Loucy (cell line): ENCODE data around the gene ITGB4.
A peak's percentile ranks its signal among the peaks of the same experiment; 100 is the strongest.

Source experiments
- H2AFZ ChIP-seq: fragments of 200-600 bp; sonication (generic); 2 replicates; pipeline ENCODE4 v1.6.0; 2016; ENCODE audit warnings: antibody characterized with exemption, mild to moderate bottlenecking, low read length, moderate library complexity
- H3F3A ChIP-seq: fragments of 200-600 bp; 2 replicates; pipeline ENCODE4 v1.6.0; 2016; ENCODE audit warnings: antibody characterized with exemption, low read depth, mild to moderate bottlenecking
- H3K27me3 ChIP-seq: fragments of 200-600 bp; sonication (generic); 2 replicates; pipeline ENCODE4 v1.6.1; 2014; ENCODE audit warnings: low read length, mild to moderate bottlenecking; ENCODE audit not compliant: insufficient read depth, poor library complexity, severe bottlenecking
- H3K36me3 ChIP-seq: fragments of 200-600 bp; sonication (generic); 2 replicates; pipeline ENCODE4 v1.6.1; 2016; ENCODE audit warnings: low read length; ENCODE audit not compliant: insufficient read depth
- H3K4me1 ChIP-seq: fragments of 200-600 bp; sonication (generic); 2 replicates; pipeline ENCODE4 v1.5.1; 2014; ENCODE audit warnings: low read length, mild to moderate bottlenecking; ENCODE audit not compliant: insufficient read depth, poor library complexity, severe bottlenecking
- H3K4me2 ChIP-seq: fragments of 200-600 bp; sonication (generic); 2 replicates; pipeline ENCODE4 v1.6.0; 2014; ENCODE audit warnings: antibody characterized with exemption, low read length, low read depth, mild to moderate bottlenecking; ENCODE audit not compliant: poor library complexity, severe bottlenecking
- H3K4me3 ChIP-seq: fragments of 200-600 bp; sonication (generic); 2 replicates; pipeline ENCODE4 v1.5.1; 2014; ENCODE audit warnings: low read length, mild to moderate bottlenecking, mixed read lengths; ENCODE audit not compliant: poor library complexity, severe bottlenecking
- H3K79me2 ChIP-seq: fragments of 200-600 bp; sonication (generic); 2 replicates; pipeline ENCODE4 v1.6.1; 2014; ENCODE audit warnings: low read length; ENCODE audit not compliant: insufficient read depth
- H3K9ac ChIP-seq: fragments of 200-600 bp; sonication (generic); 2 replicates; pipeline ENCODE4 v1.6.0; 2014; ENCODE audit warnings: mild to moderate bottlenecking, low read depth, low read length, moderate library complexity; ENCODE audit not compliant: poor library complexity, severe bottlenecking
- H3K9me2 ChIP-seq: fragments of 200-600 bp; sonication (generic); replicated peaks from 2 replicates; pipeline ENCODE4 v1.6.1; 2016; ENCODE audit warnings: low read depth, low read length, mixed read lengths
- H3K9me3 ChIP-seq: fragments of 200-600 bp; sonication (generic); 2 replicates; pipeline ENCODE4 v1.6.1; 2014; ENCODE audit warnings: mild to moderate bottlenecking, antibody characterized with exemption, low read length, low read depth; ENCODE audit not compliant: insufficient read depth
- H4K20me1 ChIP-seq: fragments of 200-600 bp; sonication (generic); 2 replicates; pipeline ENCODE4 v1.6.0; 2014; ENCODE audit warnings: antibody characterized with exemption, low read length, mild to moderate bottlenecking; ENCODE audit not compliant: insufficient read depth, poor library complexity, severe bottlenecking
- EZH2phosphoT487 ChIP-seq: fragments of 200-600 bp; IDR thresholded peaks from 2 replicates; pipeline ENCODE4 v1.6.1; 2018; ENCODE audit warnings: antibody characterized with exemption, mild to moderate bottlenecking, moderate library complexity, borderline replicate concordance
- TF ChIP-seq, protein P1 (sequence below): fragments of 200-600 bp; sonication (generic); conservative IDR thresholded peaks from 2 replicates; pipeline ENCODE4 v1.5.1; 2014; ENCODE audit warnings: mild to moderate bottlenecking, antibody characterized with exemption, low read length

ITGB4 gene

GRCh38 chr17:75731716-75732498 is 10.6 kb downstream of the ITGB4 start:
- Histone ChIP-seq H3K4me1 (no peaks in the 10 kb centered on the region), H4K20me1 (no peaks in the 10 kb centered on the region), H3K27me3 (no peaks in the 10 kb centered on the region), H3K36me3 (no peaks in the 10 kb centered on the region), H3K4me3 (no peak overlapping the region), H3K79me2 (no peaks in the 10 kb centered on the region), H3F3A (no peaks in the 10 kb centered on the region), H3K9ac (no peak overlapping the region), H3K9me3 (no peaks in the 10 kb centered on the region), H3K4me2 (no peak overlapping the region), H3K9me2 (no peaks in the 10 kb centered on the region), H2AFZ (no peak overlapping the region)
- TF ChIP-seq, protein P1, sequence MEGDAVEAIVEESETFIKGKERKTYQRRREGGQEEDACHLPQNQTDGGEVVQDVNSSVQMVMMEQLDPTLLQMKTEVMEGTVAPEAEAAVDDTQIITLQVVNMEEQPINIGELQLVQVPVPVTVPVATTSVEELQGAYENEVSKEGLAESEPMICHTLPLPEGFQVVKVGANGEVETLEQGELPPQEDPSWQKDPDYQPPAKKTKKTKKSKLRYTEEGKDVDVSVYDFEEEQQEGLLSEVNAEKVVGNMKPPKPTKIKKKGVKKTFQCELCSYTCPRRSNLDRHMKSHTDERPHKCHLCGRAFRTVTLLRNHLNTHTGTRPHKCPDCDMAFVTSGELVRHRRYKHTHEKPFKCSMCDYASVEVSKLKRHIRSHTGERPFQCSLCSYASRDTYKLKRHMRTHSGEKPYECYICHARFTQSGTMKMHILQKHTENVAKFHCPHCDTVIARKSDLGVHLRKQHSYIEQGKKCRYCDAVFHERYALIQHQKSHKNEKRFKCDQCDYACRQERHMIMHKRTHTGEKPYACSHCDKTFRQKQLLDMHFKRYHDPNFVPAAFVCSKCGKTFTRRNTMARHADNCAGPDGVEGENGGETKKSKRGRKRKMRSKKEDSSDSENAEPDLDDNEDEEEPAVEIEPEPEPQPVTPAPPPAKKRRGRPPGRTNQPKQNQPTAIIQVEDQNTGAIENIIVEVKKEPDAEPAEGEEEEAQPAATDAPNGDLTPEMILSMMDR = no peak
- TF ChIP-seq EZH2phosphoT487 = no peak

- no peak overlapping the region for H2AFZ ChIP-seq
- TF ChIP-seq EZH2phosphoT487 = no peak
- TF ChIP-seq, protein P1 = no peak
- no peaks in the 10 kb centered on the region for H3K9me3 ChIP-seq
- no peaks in the 10 kb centered on the region for H4K20me1 ChIP-seq
- H3F3A ChIP-seq = no peaks in the 10 kb centered on the region
- H3K4me3 ChIP-seq = no peak overlapping the region
- no peaks in the 10 kb centered on the region for H3K36me3 ChIP-seq
- H3K9ac ChIP-seq = no peak overlapping the region
- H3K4me1 ChIP-seq = no peaks in the 10 kb centered on the region
- H3K27me3 ChIP-seq = no peaks in the 10 kb centered on the region
- no peak overlapping the region for H3K4me2 ChIP-seq
- no peaks in the 10 kb centered on the region for H3K79me2 ChIP-seq
- H3K9me2 ChIP-seq = no peaks in the 10 kb centered on the region
Observed at GRCh38 chr17:75733471-75733870, 12.2 kb downstream of the ITGB4 start.

- Histone ChIP-seq H3K79me2 (no peaks in the 10 kb centered on the region), H3K36me3 (no peaks in the 10 kb centered on the region), H3K27me3 (no peaks in the 10 kb centered on the region), H2AFZ (peak overlapping the region; percentile 80), H3K9ac (no peak overlapping the region), H3K4me3 (no peak overlapping the region), H3K9me2 (no peaks in the 10 kb centered on the region), H3F3A (no peaks in the 10 kb centered on the region), H3K4me2 (peak overlapping the region; percentile 25), H3K9me3 (no peaks in the 10 kb centered on the region), H3K4me1 (no peaks in the 10 kb centered on the region), H4K20me1 (no peaks in the 10 kb centered on the region)
- no peak for TF ChIP-seq EZH2phosphoT487
- TF ChIP-seq, protein P1 = no peak
Observed at GRCh38 chr17:75734674-75735294, 13.5 kb downstream of the ITGB4 start.
